HG03103 (cell line): ENCODE measurements around the gene PSMB10.
"Not testable (repeated sequence)": the region's sequence is repeated elsewhere in the genome, so short reads cannot be mapped to it uniquely, and the experiment has no call there.

Source experiments
- ATAC-seq: cut with Tn5 transposase; IDR thresholded peaks from one replicate; pipeline ENCODE4 v1.9.1; 2021; ENCODE audit warnings: low read depth; ENCODE audit not compliant: unreplicated experiment

PSMB10 gene

DNA sequence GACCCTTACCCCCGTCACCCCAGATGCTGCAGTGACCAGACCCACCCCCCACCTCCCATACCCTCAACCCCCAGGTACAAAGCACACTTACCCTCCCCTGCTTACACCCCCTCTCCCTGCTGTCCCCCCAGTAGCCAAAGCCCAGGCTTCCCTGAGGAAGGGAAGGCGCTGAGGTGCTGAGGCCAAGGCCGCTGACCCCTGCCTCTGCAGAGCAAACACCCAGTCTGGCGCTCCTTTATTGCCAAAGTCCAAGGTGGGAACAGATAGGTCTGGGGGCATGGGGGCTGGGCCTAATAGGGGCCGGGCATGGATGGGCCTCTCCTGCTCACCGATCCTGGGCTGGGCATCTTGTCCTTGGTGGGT is 6.6 kb upstream of the PSMB10 start:
- no peak for ATAC-seq

DNA sequence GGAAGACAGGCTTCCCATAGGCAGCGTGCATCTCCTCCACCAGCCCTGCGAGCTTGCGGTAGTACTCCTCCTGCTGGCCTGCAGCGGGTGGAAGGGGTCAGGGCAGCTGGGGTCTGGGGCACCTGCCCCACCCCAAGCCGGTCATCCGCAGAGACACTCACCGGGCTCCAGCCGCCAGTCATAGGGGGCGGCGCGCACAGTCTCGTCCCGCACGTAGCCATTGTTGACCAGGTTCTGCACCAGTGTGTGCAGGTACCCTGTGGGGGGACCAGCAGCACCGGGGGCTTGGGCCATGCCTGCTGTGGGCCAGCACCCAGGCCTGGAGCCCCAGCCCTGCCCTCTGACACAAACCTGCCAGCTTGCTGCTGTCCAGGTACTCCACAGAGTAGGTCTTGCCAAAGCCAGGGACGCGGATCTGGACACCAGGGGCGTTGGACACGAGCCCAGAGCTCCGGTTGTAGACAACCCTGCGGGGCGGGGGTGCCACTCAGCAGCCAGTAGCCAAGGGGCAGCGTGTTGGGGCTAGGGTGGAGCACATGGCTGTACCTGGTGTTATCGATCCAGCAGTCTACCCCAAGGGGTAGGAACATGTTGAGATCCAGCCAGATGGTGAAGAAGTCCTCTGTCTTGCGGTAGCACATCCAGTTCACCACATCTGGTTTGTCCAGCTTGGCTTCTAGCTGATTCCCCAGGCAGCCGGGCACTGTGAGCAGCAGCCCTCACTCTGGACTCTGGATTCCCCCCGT is 6.0 kb upstream of the PSMB10 start:
- ATAC-seq: no peak

DNA sequence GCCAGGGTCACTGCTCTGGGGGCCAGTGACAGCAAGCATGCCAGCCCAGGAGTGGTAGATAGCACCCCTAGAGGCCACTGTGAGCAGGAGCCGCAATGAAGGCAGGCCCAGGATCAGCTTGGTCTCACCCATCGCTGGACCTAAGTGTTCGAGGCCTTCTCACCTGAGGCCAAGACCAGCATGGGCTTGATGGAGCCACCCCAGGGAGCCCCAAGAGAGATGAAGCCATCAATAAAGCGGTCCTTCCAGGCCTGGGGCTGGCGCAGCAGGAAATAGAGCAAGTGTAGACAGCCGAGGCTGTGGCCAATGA is 5.5 kb upstream of the PSMB10 start:
- no peak for ATAC-seq

DNA sequence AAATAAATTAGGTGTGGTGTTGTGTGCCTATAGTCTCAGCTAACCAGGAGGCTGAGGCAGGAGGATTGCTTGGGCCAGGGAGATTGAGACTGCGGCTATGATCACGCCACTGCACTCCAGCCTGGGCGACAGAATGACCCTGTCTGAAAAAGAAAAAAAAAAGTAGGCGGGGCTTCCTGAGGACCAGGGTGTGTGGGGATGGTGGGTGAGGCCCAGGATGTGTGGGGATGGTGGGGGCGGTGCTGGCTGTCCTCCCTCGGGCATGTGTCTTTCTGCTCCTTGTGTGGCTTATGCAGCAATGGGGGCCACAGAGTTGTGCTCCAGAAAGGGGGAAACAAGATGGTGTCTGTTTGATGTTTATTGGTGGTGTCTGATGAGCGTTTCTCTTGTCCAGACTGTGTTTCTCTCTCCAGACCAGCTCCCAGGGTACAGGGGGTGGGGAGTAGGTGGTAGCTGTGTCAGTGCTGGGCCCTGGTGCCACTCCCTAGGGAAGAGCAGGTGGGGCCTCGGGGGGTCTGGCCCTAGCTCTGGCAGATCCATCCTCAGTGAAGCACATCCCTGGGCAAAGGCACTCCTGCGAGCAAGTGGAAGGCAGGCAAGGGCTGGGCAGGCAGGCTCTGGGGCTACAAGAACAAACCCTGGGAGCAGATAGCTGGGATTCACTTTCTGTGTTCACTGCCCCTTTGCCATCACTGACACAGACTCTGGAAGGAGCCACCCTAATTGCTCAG is 5.0 kb upstream of the PSMB10 start:
- no peak for ATAC-seq

DNA sequence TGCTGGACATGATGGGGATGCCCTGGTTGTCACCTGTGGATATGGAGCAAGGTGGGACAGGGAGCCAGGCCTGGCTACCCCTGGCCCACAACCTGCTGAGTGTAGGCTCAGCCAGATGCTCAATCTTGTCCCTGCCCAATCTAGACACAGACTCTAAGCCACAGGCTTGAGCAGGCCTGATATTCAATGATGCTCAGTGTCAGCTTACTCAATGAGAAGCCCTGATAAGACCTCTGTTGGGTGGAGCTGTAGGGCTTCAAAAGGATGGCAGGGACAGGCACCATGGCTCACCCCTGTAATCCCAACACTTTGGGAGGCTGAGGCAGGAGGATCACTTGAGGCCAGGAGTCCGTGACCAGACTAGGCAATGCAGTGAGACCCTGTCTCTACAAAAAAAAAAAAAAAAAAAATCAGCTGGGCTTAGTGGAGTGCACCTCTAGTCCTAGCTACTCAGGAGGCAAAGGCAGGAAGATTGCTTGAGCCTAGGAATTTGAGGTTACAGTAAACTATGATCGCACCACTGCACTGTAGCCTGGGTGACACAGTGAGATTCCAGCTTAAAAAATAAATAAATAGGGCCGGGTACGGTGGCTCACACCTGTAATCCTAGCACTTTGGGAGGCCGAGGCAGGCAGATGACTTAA is 3.9 kb upstream of the PSMB10 start:
- no peak for ATAC-seq

DNA sequence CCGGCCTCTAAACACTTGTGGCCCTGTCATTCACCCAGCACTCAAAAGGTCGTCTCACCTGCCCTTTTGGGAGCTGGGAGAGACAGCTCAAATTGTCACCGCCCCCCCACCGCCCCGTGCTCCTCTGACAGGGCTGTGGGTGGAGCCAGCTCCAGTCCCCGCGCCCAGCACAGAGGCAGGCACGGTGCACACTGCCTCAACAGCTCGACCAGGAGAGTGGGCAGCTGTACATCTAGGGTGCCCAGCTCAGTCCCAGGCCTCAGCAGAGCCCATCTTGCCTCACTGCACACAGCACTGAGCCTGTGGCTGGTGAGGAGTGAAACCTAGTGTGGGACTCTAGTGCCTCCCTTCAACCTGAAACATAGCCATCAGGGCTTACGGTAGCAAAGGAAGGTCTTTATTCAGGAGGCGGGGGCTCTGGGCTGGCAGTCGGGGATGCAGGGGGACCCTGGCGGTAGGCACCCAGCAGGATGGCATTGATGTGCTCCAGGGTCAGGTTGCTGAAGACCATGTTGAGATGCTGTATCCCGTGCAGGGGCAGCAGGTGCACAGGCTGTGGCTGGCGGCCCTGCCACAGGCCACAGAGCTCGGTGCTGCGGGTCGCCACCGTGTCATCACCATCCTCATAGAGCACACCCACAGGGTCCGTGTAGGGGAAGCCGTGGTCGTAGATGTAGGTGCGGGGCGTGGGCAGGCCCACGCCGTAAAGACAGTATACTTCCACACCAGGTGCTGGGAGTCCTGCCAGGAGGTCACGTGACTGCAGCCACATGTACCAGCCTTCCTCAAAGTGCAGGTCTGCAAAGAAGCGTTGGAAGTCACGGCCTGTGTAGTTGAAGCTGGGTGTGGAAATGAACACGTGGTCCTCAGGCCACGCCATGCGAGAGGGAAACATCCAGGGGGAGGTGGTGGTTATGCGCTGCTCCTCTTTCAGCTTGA is 3.1 kb upstream of the PSMB10 start:
- no peak for ATAC-seq

DNA sequence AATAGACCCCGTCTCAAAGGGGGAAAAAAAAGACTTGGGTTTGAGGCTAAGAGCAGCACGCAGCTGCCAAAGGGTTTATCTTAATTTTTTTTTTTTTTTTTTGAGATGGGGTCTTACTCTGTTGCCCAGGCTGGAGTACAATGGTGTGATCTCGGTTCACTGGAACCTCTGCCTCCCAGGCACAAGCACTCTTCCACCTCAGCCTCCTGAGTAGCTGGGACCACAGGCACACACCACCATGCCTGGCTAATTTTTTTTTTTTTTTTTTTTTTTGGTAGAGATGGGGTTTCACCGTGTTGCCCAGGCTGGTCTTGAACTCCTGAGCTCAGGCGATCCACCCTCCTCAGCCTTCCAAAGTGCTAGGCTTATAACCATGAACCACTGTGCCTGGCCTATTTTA is 1.1 kb upstream of the PSMB10 start:
- ATAC-seq: not testable (repeated sequence)

DNA sequence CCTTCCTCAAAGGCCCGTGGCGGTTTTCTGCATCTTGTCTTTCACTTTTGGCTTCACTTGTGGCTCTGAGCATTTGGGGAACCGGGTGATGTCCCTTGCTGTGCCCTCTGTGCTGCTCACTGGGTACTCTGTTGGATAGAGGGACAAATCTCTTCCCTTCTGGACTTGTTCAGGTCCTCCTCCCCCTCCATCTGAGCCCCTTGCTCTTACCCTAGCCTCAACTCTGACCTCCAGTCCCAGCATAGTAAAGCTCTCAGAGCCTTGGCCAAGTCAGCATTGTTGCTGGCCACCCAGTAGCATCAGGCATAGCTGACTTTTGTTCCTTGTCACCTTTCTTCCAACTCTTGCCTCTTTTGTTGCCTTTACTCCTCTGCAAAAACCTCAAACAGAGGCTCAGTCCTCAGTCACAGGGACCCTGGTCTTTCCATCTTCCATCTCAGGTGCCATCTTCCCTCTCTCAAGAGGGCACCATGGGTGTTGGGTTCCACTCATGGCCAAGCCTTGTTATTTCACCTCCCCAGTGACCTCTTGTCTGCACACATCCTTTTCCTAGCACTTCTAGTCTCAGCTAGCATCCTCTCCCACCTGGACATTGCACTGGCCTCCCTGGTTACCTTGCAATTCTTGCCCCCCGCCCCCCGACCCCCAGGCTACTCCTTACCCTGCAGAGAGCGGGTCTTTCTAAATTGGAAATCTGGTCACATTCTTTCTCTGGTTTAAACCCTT is 393 bp upstream of the PSMB10 start:
- peak; percentile 45 for ATAC-seq

DNA sequence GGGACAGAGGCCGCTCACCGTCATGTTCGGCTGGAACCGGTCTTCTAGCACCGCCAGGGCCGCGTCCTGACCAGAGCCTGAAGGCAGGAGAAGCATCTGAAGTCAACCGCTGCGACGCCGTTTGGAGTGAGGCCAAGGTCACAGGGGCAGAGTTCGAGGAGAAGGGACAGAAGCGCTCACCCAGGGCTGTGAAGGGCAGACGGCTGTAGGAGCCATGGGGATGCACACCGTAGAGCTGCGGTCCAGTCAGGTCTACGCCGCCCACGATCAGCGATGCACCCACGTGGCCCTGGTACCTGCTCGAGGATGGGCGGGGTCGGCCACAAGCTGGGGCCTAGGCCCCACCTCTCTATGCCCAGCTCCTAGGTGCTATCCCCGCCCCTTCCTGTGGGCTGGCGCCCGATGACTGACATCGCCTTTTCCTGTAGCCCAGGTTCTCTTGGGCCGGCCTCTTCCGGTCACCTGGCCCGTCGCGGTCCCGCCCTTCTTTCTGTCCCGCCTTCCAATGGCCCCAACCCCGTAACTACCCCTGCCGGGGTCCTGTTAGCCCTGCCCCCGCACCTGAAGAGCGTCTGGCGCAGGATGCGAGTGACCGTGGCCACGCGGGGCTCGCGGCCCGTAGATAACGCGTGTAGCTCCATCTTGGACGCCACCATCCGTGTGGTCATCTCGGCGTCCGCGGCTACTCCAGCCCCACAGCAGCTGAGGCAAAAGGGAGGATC is 1.1 kb downstream of the PSMB10 start:
- peak; percentile 84 for ATAC-seq

DNA sequence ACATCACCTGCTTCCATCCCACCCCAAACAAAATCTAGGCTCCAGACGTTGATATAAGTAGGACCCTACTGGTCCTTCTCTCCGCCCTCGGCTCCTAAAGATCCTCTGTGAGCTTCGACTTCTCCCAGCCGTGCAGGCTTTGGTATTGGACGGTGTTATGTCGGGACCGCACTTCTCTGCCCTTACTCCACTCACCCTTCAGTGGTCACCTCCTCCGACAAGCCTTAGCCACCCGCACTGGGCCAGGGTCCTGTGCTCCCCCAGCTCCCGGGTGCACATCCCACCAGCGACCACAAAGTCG is 1.6 kb downstream of the PSMB10 start:
- no peak for ATAC-seq

DNA sequence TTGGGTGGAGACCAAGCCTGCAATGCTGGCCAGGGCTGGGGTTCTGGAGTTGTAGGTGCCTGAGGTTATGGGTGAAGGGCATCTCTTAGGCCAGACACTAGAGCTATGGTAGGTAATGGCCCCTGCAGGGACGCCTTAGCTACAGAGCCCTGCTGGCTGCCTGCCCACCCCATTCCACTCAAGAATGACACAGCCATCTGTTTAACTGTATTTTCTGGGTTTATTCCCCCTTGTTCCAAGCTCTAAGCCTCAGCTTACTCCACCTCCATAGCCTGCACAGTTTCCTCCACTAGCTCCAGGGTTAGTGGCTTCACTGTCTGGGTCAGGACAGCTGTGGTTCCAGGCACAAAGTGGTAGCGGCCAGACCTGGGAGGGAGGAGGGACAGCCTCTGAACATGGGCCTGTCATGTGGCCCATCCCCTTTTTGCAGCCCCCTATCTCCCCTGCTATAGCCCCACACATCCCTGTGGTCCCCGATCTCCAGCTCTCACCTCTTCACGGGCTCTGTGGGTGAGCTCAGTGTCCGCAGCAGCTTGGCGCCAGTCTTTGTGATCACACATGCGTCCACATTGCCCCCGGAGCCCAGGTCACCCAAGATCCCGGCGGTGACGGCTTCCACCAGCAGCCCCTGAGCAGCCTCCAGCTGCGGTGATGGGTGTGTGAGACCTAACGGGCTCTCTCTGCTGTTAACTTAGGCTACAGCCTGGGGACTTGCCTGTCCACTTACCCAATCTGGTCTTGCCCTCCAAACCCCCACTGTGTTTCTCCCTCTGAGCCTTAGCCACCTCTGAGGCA is 2.1 kb downstream of the PSMB10 start:
- ATAC-seq: no peak

DNA sequence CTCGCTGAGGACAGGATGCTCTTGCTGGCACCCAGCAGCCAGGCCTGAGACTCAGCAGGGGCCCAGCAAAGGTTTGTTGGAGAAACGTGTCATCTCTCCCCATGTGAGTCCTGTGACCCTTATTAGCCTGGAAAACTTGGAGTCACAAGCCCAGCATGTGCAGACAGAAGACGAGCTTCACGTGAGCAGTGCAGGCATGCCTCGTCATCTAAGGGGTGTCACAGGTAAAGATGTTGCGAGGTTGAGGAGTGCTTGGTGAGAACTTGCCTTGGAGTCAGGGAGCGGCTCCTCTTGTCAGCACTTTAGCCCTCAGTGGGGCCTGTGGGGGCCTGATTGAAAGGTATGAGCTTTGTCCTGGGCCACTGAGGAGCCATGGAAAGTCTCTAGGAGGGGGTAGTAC is 2.8 kb downstream of the PSMB10 start:
- no peak for ATAC-seq

DNA sequence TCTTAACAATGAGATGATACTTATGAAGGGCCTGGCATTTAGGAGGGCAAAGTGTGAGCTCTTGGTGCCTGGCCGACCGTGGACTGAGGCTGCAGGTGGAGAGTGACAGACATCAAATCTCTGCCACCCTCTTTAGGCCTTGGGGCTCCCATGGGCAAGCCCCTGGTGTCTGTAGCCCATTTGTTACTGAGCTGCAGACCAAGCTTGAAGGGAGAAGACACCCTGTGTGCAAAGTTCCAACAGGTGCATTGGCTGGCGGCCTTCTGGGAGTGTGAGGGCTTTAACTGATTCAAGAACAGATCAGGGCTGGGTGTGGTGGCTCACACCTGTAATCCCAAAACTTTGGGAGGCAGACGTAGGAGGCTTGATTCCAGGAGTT is 4.2 kb downstream of the PSMB10 start:
- ATAC-seq: no peak

DNA sequence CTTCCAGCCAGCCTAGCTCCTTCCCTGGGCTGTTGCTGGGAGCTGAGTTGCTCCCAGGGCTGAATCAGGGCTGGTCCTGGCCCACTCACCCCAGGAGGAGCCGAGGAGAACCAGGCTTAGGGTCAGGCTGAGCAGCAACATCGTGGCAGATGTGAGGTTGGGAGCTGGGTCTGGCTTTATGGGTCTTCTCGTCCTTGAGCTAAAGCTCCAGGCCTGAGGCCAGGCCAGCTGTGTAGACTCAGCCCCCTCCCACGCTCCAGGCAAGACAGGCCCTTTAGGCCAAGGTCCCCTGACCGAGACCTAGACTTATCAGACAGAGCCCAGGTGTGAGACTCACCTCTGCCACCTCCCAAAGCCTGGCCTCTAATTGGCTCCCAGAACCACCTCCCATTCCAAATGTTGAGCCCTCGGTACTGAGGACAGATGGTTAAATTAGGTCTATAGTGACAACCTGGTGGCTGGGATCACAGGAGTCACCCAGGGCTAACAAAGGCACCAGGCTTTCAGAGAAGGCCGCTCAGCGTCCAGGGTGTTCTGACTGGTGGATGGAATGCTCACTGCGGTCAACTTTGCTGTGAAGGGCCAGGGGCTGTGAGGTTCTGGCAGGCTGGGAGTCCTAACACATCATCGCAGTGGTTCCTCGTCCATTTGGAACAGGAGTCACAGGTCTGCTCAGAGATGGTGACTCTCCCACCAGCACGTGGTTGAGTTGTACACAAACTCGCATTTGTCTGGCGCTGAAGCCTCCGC is 4.8 kb downstream of the PSMB10 start, which contains the start of gene CTRL:
Gene CTRL, minus strand, starts transcription at position 151 of the 750 bp plus-strand sequence. Its CDS starts 10 bp downstream, at position 141.
- ATAC-seq: no peak

DNA sequence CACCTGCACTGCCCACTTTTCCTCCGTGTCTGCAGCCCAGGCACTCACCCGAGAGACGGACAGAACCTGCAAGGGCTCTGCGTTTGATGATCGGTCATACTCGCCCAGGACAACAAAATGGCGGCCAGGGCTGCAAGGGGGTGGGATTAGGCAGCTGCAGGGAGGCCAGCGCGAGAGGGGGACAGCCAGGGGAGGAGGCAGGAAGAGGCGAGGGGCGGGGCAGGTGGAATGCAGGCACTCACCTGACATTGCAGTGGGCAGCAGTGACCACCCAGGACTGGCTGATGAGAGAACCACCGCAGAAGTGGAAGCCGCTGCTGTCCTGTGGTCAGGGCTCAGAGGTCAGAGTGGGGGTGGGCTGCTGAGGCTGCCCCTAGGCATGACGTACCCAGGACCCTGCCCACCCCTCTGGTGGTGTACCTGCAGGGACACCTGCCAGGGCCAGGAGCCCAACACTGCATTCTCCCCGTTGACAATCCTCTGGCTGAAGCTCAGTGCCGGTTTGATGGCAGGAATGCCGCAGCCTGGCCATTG is 5.9 kb downstream of the PSMB10 start:
- no peak for ATAC-seq

DNA sequence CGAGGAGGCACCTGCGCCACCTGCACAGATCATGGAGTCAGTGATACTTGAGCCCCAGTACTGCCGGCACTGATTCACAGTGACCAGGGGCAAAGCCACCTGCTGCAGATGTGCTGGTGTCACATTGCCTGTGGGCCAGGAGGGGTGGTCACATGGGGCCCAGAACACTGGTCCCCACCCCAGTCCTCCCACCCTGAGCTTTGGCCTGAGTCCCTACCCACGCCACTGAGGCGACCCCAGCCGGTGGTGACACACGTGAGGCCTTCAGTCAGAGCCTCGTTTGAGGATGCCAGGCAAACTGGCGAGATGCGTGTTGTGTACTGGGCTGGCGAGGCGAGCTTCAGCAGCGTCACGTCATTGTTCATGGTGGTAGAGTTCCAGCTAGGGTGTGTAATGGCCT is 6.5 kb downstream of the PSMB10 start:
- no peak for ATAC-seq

DNA sequence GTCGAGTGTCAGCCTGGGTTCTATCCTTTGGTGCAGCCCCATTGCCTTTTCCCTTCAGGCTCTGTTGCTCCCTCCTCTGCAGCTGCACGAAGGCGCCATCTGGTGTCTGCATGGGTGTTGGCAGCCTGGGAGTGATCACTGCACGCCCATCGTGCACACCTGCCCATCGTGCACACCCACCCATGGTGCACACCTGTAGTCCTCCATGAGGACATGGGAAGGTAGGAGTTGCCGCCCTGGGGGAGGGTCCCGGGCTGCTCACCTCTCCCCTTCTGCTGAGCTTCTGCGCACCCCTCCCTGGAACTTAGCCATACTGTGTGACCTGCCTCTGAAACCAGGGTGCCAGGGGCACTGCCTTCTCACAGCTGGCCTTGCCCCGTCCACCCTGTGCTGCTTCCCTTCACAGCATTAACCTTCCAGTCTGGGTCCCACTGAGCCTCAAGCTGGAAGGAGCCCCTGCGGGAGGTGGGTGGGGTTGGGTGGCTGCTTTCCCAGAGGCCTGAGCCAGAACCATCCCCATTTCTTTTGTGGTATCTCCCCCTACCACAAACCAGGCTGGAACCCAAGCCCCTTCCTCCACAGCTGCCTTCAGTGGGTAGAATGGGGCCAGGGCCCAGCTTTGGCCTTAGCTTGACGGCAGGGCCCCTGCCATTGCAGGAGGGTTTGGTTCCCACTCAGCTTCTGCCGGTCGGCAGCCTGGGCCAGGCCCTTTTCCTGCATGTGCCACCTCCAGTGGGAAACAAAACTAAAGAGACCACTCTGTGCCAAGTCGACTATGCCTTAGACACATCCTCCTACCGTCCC is 7.9 kb downstream of the PSMB10 start:
- peak; percentile 64 for ATAC-seq
